ENCODE results near the gene PRR36. TPM values are rescaled to one million over a fixed set of nuclear protein-coding genes. Genes with fewer than 3 reads are reported as not detected.

Gene PRR36
- total RNA-seq, 1 donor from 2014 or later = 1.0 TPM

GRCh38 chr19:7887408-7888144 is 13.4 kb upstream of the PRR36 start:
- no peak for TF ChIP-seq CTCF (IDR thresholded peaks at IDR 0.05; ENCODE audit: insufficient read depth, low read length, poor library complexity, severe bottlenecking)
- Histone ChIP-seq H3K27me3 (ENCODE audit: control insufficient read depth, insufficient read depth, low read length) (no peaks in the 10 kb centered on the region), H3K36me3 (ENCODE audit: control insufficient read depth, insufficient read depth, low read length) (no peaks in the 10 kb centered on the region), H3K4me3 (ENCODE audit: low read depth, low read length) (no peak overlapping the region)
- DNase-seq (ENCODE audit: low read depth) = no peak

- TF ChIP-seq CTCF (IDR thresholded peaks at IDR 0.05; ENCODE audit: insufficient read depth, low read length, poor library complexity, severe bottlenecking) = no peak
- H3K4me3 ChIP-seq (ENCODE audit: low read depth, low read length) = no peak overlapping the region
- DNase-seq (ENCODE audit: low read depth) = no peak
- no peaks in the 10 kb centered on the region for H3K27me3 ChIP-seq (ENCODE audit: control insufficient read depth, insufficient read depth, low read length)
- H3K36me3 ChIP-seq (ENCODE audit: control insufficient read depth, insufficient read depth, low read length) = no peaks in the 10 kb centered on the region
These were observed 11.6 kb upstream of the PRR36 start for GRCh38 chr19:7885818-7886217.

- no peaks in the 10 kb centered on the region for H3K27me3 ChIP-seq (ENCODE audit: control insufficient read depth, insufficient read depth, low read length)
- H3K4me3 ChIP-seq (ENCODE audit: low read depth, low read length) = no peak overlapping the region
- DNase-seq (ENCODE audit: low read depth) = no peak
- H3K36me3 ChIP-seq (ENCODE audit: control insufficient read depth, insufficient read depth, low read length) = no peaks in the 10 kb centered on the region
- no peak for TF ChIP-seq CTCF (IDR thresholded peaks at IDR 0.05; ENCODE audit: insufficient read depth, low read length, poor library complexity, severe bottlenecking)
These were observed 9.8 kb upstream of the PRR36 start for GRCh38 chr19:7883796-7884570.

- no peaks in the 10 kb centered on the region for H3K36me3 ChIP-seq (ENCODE audit: control insufficient read depth, insufficient read depth, low read length)
- DNase-seq (ENCODE audit: low read depth) = no peak
- H3K27me3 ChIP-seq (ENCODE audit: control insufficient read depth, insufficient read depth, low read length) = no peaks in the 10 kb centered on the region
- no peak overlapping the region for H3K4me3 ChIP-seq (ENCODE audit: low read depth, low read length)
- no peak for TF ChIP-seq CTCF (IDR thresholded peaks at IDR 0.05; ENCODE audit: insufficient read depth, low read length, poor library complexity, severe bottlenecking)
These were observed 8.9 kb upstream of the PRR36 start for GRCh38 chr19:7883105-7883504.

GRCh38 chr19:7881910-7882309 is 7.7 kb upstream of the PRR36 start:
- no peak for TF ChIP-seq CTCF (IDR thresholded peaks at IDR 0.05; ENCODE audit: insufficient read depth, low read length, poor library complexity, severe bottlenecking)
- Histone ChIP-seq H3K4me3 (ENCODE audit: low read depth, low read length) (no peak overlapping the region), H3K36me3 (ENCODE audit: control insufficient read depth, insufficient read depth, low read length) (no peaks in the 10 kb centered on the region), H3K27me3 (ENCODE audit: control insufficient read depth, insufficient read depth, low read length) (no peaks in the 10 kb centered on the region)
- no peak for DNase-seq (ENCODE audit: low read depth)
